GM12891 (cell line): ENCODE measurements around the gene ART3.

Source experiments
- POLR2A ChIP-seq: IDR thresholded peaks from 2 replicates; pipeline ENCODE4 v1.6.1; 2011; ENCODE audit warnings: low read depth, low read length, control low read depth
- TAF1 ChIP-seq: IDR thresholded peaks from 2 replicates; pipeline ENCODE4 v1.6.1; 2011; ENCODE audit warnings: low read depth, low read length, control low read depth

DNA sequence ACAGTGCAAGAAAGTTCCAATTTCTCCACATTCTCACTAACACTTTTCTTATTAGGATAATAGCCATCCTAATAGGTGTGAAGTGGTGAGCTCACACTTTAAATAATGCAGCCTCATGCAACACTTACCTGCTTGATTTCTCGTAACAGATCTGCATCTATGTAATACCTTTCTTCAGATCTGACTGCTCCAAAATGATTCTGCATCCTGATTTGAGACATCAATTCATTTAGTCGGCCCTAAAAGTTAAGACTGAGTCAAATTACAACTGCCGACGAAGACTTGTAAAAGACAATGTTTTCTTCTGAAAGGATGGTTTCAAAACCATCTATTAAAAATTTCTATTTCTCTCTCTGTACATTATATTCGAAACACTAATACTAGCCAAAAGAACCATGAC lies 43.0 kb downstream of the ART3 start:
- TF ChIP-seq POLR2A: no peak
- TF ChIP-seq TAF1: no peak
